Measurements from ENCODE around the gene UVRAG. TPM values are rescaled to one million over a fixed set of nuclear protein-coding genes. Genes with fewer than 3 reads are reported as not detected.
A peak's percentile ranks its signal among the peaks of the same experiment; 100 is the strongest.

UVRAG gene
- total and polyA plus RNA-seq, 2 donors from 2014 or later, result 7.2 to 27.9 TPM

GRCh38 chr11:76071090-76071489, 256.1 kb downstream of the UVRAG start:
- Histone ChIP-seq H3K9ac (ENCODE audit: low read length in 3 of 3) (no peak overlapping the region), H3K4me3 (ENCODE audit: low read length in 3 of 3) (no peak overlapping the region), H3K4me1 (ENCODE audit: control insufficient read depth in 2 of 3, insufficient read depth in 2 of 3, low read depth in 1 of 3, low read length in 3 of 3) (peaks cover 0 to 2% (median 0%) of the 10 kb centered on the region in 3 donors), H3K36me3 (ENCODE audit: control insufficient read depth in 2 of 3, insufficient read depth in 3 of 3, low read length in 3 of 3) (peaks cover 0 to 8% (median 3%) of the 10 kb centered on the region in 3 donors), H3K27me3 (ENCODE audit: control insufficient read depth, insufficient read depth, low read length) (no peaks in the 10 kb centered on the region), H3K9me3 (ENCODE audit: control insufficient read depth in 2 of 3, insufficient read depth in 1 of 3, low read length in 3 of 3) (no peaks in the 10 kb centered on the region), H3K27ac (ENCODE audit: low read depth in 2 of 2, low read length in 2 of 2) (no peak overlapping the region)
- no peak for FAIRE-seq
- intact Hi-C loops (cut with DNase I), result no loop called here
- no peak for DNase-seq
- TF ChIP-seq CTCF (IDR thresholded peaks at IDR 0.05; ENCODE audit: borderline replicate concordance, extremely low read depth, insufficient read depth), result no peak

DNA sequence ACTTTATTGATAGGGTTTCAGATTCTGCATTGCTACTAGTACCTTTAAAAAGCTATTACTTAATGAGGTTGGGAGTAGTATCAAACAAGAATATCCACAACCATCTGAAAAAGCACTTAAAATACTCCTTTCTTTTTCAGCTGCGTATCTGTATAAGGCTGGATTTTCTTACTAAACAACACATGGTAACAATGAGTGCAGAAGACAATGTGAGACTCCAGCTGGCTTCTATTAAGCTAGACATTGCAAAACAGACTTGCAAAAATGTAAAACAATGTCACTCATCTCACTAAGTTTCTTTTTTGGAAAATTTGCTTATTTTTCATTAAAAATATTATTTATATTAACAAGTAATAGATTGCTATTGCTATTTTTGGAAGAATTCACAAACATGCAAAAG, 258.7 kb downstream of the UVRAG start:
- H3K36me3 ChIP-seq (ENCODE audit: control insufficient read depth in 2 of 3, insufficient read depth in 3 of 3, low read length in 3 of 3), result no peaks in the 10 kb centered on the region
- H3K9ac ChIP-seq (ENCODE audit: low read length in 3 of 3), result no peak overlapping the region
- TF ChIP-seq CTCF (IDR thresholded peaks at IDR 0.05; ENCODE audit: borderline replicate concordance, extremely low read depth, insufficient read depth), result no peak
- no peak for FAIRE-seq
- no peak overlapping the region for H3K27ac ChIP-seq (ENCODE audit: low read depth in 2 of 2, low read length in 2 of 2)
- peak in 2 of 5 donors; percentile 14 to 62 for DNase-seq
- peaks cover 0 to 2% (median 0%) of the 10 kb centered on the region in 3 donors for H3K4me1 ChIP-seq (ENCODE audit: control insufficient read depth in 2 of 3, insufficient read depth in 2 of 3, low read depth in 1 of 3, low read length in 3 of 3)
- intact Hi-C loops (cut with DNase I), result no loop called here
- H3K9me3 ChIP-seq (ENCODE audit: control insufficient read depth in 2 of 3, insufficient read depth in 1 of 3, low read length in 3 of 3), result no peaks in the 10 kb centered on the region
- H3K27me3 ChIP-seq (ENCODE audit: control insufficient read depth, insufficient read depth, low read length), result no peaks in the 10 kb centered on the region
- no peak overlapping the region for H3K4me3 ChIP-seq (ENCODE audit: low read length in 3 of 3)

DNA sequence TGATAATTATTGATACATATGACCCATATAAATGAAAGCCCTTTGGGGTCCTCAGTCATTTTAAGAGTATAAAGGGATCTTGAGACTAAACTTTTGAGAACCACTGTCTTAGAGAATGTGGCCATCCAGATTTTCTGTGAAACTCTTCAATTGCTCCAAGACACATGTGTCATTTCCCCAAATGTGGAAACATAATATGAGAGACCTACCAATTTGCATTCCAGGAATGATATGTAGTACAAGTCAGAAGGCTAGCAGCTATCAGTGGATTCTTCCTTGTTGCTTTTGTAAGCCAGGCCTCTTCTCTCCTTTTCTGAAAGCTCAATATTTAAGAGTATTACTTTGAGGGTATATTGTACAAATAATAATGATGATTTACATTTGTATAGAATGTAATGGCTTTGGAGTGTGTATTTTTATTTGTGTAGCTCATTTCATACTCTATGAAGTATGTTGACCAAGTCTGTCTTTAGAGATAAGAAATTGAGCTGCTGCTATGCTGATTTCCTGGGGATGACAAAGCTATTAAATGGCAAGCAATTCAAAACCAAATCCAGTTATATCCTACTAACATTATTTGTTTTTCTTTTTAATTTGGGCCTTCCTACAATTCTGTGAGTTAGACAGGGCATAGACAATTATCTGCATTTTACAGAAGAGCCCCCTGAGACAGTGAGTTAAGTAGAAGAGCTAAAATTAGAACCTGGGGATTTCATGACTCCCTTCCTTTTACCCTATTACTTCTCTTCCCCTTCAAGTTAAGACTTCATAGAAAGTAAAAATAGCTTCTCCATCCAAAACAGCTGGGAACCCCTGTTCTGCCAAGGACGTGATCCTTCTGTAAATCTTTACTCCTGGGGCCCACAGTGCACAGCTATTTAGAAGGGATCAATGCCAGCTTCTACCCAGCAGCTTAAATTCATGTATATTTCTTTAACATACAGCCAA, 259.4 kb downstream of the UVRAG start:
- H3K27ac ChIP-seq (ENCODE audit: low read depth in 2 of 2, low read length in 2 of 2), result no peak overlapping the region
- peaks cover 0 to 2% (median 0%) of the 10 kb centered on the region in 3 donors for H3K4me1 ChIP-seq (ENCODE audit: control insufficient read depth in 2 of 3, insufficient read depth in 2 of 3, low read depth in 1 of 3, low read length in 3 of 3)
- no peak for TF ChIP-seq CTCF (IDR thresholded peaks at IDR 0.05; ENCODE audit: borderline replicate concordance, extremely low read depth, insufficient read depth)
- H3K27me3 ChIP-seq (ENCODE audit: control insufficient read depth, insufficient read depth, low read length), result no peaks in the 10 kb centered on the region
- DNase-seq (peak in 2 of 5 donors; percentile 9 to 19), FAIRE-seq (no peak)
- intact Hi-C loops (cut with DNase I), result no loop called here
- no peak overlapping the region for H3K4me3 ChIP-seq (ENCODE audit: low read length in 3 of 3)
- no peaks in the 10 kb centered on the region for H3K36me3 ChIP-seq (ENCODE audit: control insufficient read depth in 2 of 3, insufficient read depth in 3 of 3, low read length in 3 of 3)
- H3K9ac ChIP-seq (ENCODE audit: low read length in 3 of 3), result no peak overlapping the region
- no peaks in the 10 kb centered on the region for H3K9me3 ChIP-seq (ENCODE audit: control insufficient read depth in 2 of 3, insufficient read depth in 1 of 3, low read length in 3 of 3)

All from kidney (tissue), 14 donors.